H1 (cell line): ENCODE results near the gene IFITM10. TPM values are rescaled to one million over a fixed set of nuclear protein-coding genes. Genes with fewer than 3 reads are reported as not detected.

ENCODE experiments used
- EGR1 ChIP-seq: IDR thresholded peaks from 2 replicates; pipeline ENCODE4 v1.6.1; 2011; ENCODE audit warnings: low read depth, low read length, borderline replicate concordance
- polyA plus RNA-seq, 7 experiments: library from polyadenylated mRNA; depleted of rRNA in 3 of 7; stranded (reverse) in 5 of 7; unstranded in 2 of 7; fragments of >200 nt in 5 of 7; fragments of 200-250 nt in 2 of 7; gene quantifications; 1 replicate in 5 of 7; 2 replicates in 1 of 7; 4 replicates in 1 of 7; pipeline versions ENCODE4 v1.2.1 to v1.2.3, GENCODE V29; 2011 to 2013; ENCODE audit warnings: missing spikeins in 2 of 7, mixed read lengths in 2 of 7
- total RNA-seq: library from RNA; stranded (reverse); fragmentation: NEBNext Ultra II Directional; extraction: Animal tissue kit (Norgen Biotek cat#: 25700); gene quantifications from 2 replicates; pipeline ENCODE4 v1.2.1, GENCODE V29; 2021

Gene IFITM10
- total and polyA plus RNA-seq, 2 of the 8 experiments (the other 6 are each of a cell fraction or from before 2014, with no cell fraction given): 0.08 to 0.22 TPM

DNA sequence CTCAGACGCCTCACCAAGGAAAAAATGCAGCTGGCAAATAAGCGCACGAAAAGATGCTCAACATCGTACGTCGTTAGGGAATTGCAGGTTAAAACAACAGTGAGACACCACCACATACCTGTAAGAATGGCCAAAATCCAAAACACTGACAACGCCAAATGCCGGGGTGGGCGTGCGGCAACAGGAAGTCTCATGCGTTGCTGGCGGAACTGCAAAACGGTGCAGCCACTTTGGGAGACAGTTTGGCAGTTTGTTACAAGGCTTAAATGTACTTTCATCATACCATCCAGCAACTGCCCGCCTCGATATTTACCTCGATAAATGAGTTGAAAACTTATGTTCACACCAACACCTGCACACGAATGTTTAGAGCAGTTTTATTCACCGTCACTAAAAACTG lies 20.9 kb upstream of the IFITM10 start (continued):
- no peak for TF ChIP-seq EGR1
